ENCODE measurements around the gene OR2J1. TPM values are rescaled to one million over a fixed set of nuclear protein-coding genes. Genes with fewer than 3 reads are reported as not detected.

Gene OR2J1
- total and polyA plus RNA-seq, 3 donors from 2014 or later, result 1.3 to 1.4 TPM; not detected in 1

Other genes starting within 250 kb of the OR2J1 start
- gene TRIM27, start 175.5 kb upstream of the OR2J1 start, total RNA-seq, result 10 to 100 TPM; 61.4 to 81.2 TPM
- 29.8 TPM for gene TRIM27, start 175.5 kb upstream of the OR2J1 start, polyA plus RNA-seq (ENCODE audit: insufficient read depth, low read depth, low replicate concordance)
- 1 to 10 TPM; 3.5 to 5.0 TPM for gene ZNF311, start 94.2 kb upstream of the OR2J1 start, total RNA-seq
- 5.8 TPM for gene ZNF311, start 94.2 kb upstream of the OR2J1 start, polyA plus RNA-seq (ENCODE audit: insufficient read depth, low read depth, low replicate concordance)
- not detected for gene OR2W1, start 54.3 kb upstream of the OR2J1 start, total RNA-seq
- gene OR2W1, start 54.3 kb upstream of the OR2J1 start, polyA plus RNA-seq (ENCODE audit: insufficient read depth, low read depth, low replicate concordance), result not detected
- gene OR2B3, start 12.2 kb upstream of the OR2J1 start, total RNA-seq, result not detected
- gene OR2B3, start 12.2 kb upstream of the OR2J1 start, polyA plus RNA-seq (ENCODE audit: insufficient read depth, low read depth, low replicate concordance), result not detected
- 1 to 10 TPM; 1.7 to 2.9 TPM for gene OR2J3, start 8.6 kb downstream of the OR2J1 start, total RNA-seq
- 0.25 TPM for gene OR2J3, start 8.6 kb downstream of the OR2J1 start, polyA plus RNA-seq (ENCODE audit: insufficient read depth, low read depth, low replicate concordance)
- gene OR2J2, start 71.4 kb downstream of the OR2J1 start, total RNA-seq, result 1 to 10 TPM; 3.0 to 4.4 TPM
- gene OR2J2, start 71.4 kb downstream of the OR2J1 start, polyA plus RNA-seq (ENCODE audit: insufficient read depth, low read depth, low replicate concordance), result 0.54 TPM
- gene OR14J1, start 202.2 kb downstream of the OR2J1 start, total RNA-seq, result under 1 TPM; 0.08 to 0.19 TPM
- not detected for gene OR14J1, start 202.2 kb downstream of the OR2J1 start, polyA plus RNA-seq (ENCODE audit: insufficient read depth, low read depth, low replicate concordance)